ENCODE measurements around the gene DOCK3. TPM values are rescaled to one million over a fixed set of nuclear protein-coding genes. Genes with fewer than 3 reads are reported as not detected.

Gene DOCK3
- total and polyA plus RNA-seq, 2 donors (not counting 3 experiments of a cell fraction or from before 2014, with no cell fraction given), result 0.08 to 0.13 TPM

GRCh38 chr3:50983887-50984286 is 309.2 kb downstream of the DOCK3 start:
- dilution Hi-C loops (cut with MboI; ENCODE audit: extremely low pct_ligation_motif_present, low sequenced_read_pairs), result no loop called here
- DNase-seq (ENCODE audit: low read depth, low spot score) (no peak), FAIRE-seq (no peak)
- intact Hi-C loops (cut with micrococcal nuclease), result no loop called here
- ChIA-PET POLR2A (no interaction called here), CTCF (interaction anchor here (1.6 kb wide), 1 partner anchor 12 kb away, joined by 3 read pairs; no protein-coding TSS in a partner anchor)
- BruUV-seq (replicated peaks), result no TSS peak
- Histone ChIP-seq H3K9me3 (replicated peaks; ENCODE audit: control insufficient read depth, insufficient read depth, low read length) (no peaks in the 10 kb centered on the region), H3K79me2 (ENCODE audit: control insufficient read depth, insufficient read depth, low read length) (no peaks in the 10 kb centered on the region), H3K9ac (replicated peaks; ENCODE audit: extremely low read depth, insufficient read depth, low read length) (no peak overlapping the region), H3K27ac (ENCODE audit: insufficient read depth, low read depth, low read length) (no peak overlapping the region), H3K36me3 (ENCODE audit: control insufficient read depth in 2 of 2, extremely low read depth in 1 of 2, insufficient read depth in 2 of 2, low read length in 2 of 2) (no peaks in the 10 kb centered on the region), H4K20me1 (replicated peaks; ENCODE audit: control insufficient read depth, extremely low read depth, insufficient read depth, low read length) (no peaks in the 10 kb centered on the region), H3K4me2 (ENCODE audit: insufficient read depth, low read length) (no peak overlapping the region), H3K4me3 (replicated peaks in 1 of 3; ENCODE audit: insufficient read depth in 1 of 3, low read depth in 1 of 3, low read length in 3 of 3) (no peak overlapping the region), H2AFZ (ENCODE audit: low read depth, low read length) (no peak overlapping the region), H3K9me1 (replicated peaks; ENCODE audit: control insufficient read depth, extremely low read depth, insufficient read depth, low read length) (no peaks in the 10 kb centered on the region), H3K4me1 (ENCODE audit: control insufficient read depth, extremely low read depth, insufficient read depth, low read length) (no peaks in the 10 kb centered on the region), H3K27me3 (ENCODE audit: control insufficient read depth in 2 of 2, insufficient read depth in 2 of 2, low read length in 2 of 2) (no peaks in the 10 kb centered on the region)
- no peak for TF ChIP-seq MYC (IDR thresholded peaks at IDR 0.05; ENCODE audit: low read depth, low read length)
- TF ChIP-seq CTCF (IDR thresholded peaks at IDR 0.05; ENCODE audit: extremely low read depth in 1 of 2, insufficient read depth in 1 of 2, low read depth in 1 of 2, low read length in 2 of 2), result no peak
- TF ChIP-seq EZH2 (IDR thresholded peaks at IDR 0.05; ENCODE audit: borderline replicate concordance, low read depth, low read length, severe bottlenecking), result no peak
- TF ChIP-seq POLR2A (IDR thresholded peaks at IDR 0.05; ENCODE audit: low read depth, low read length), result no peak
- no peak for TF ChIP-seq MAX (IDR thresholded peaks at IDR 0.05; ENCODE audit: insufficient read depth, insufficient read length)
- TF ChIP-seq JUN (IDR thresholded peaks at IDR 0.05; ENCODE audit: borderline replicate concordance, insufficient read depth, insufficient read length, low read depth), result no peak
- no peak for TF ChIP-seq GATA2 (IDR thresholded peaks at IDR 0.05; ENCODE audit: insufficient read depth, insufficient read length, low read depth, low read length)
- TF ChIP-seq POLR2AphosphoS5 (IDR thresholded peaks at IDR 0.05; ENCODE audit: insufficient read depth, low read depth, low read length), result no peak

Data from endothelial cell of umbilical vein (primary cell).